ENCODE results near the gene EHF. TPM values are rescaled to one million over a fixed set of nuclear protein-coding genes. Genes with fewer than 3 reads are reported as not detected.

The EHF gene
- polyA plus RNA-seq, 1 donor (not counting 4 experiments of a cell fraction or from before 2014, with no cell fraction given), result 64.2 TPM

GRCh38 chr11:34613015-34613414 lies 7.9 kb upstream of the EHF start:
- TF ChIP-seq EZH2 (IDR thresholded peaks at IDR 0.05; ENCODE audit: low read length) (no peak), CTCF (optimal IDR thresholded peaks at IDR 0.05 in 1 of 3, IDR thresholded peaks at IDR 0.05 in 1 of 3, conservative IDR thresholded peaks at IDR 0.05 in 1 of 3; ENCODE audit: extremely low read depth in 1 of 3, insufficient read depth in 2 of 3, low read length in 3 of 3) (no peak)
- DNase-seq (ENCODE audit: low read depth, low spot score) (no peak), FAIRE-seq (no peak)
- dilution Hi-C loops (cut with MboI; ENCODE audit: extremely low pct_ligation_motif_present, low sequenced_read_pairs), result no loop called here
- Histone ChIP-seq H3K79me2 (ENCODE audit: control insufficient read depth, insufficient read depth, low read length) (no peaks in the 10 kb centered on the region), H3K9ac (ENCODE audit: control insufficient read depth, extremely low read depth, insufficient read depth, low read length) (no peak overlapping the region), H4K20me1 (ENCODE audit: control insufficient read depth, extremely low read depth, insufficient read depth, low read length) (no peaks in the 10 kb centered on the region), H3K9me1 (ENCODE audit: control insufficient read depth, extremely low read depth, insufficient read depth, low read length) (no peaks in the 10 kb centered on the region), H2AFZ (ENCODE audit: control insufficient read depth, low read length) (no peak overlapping the region), H3K27ac (ENCODE audit: control insufficient read depth, insufficient read depth, low read length) (no peak overlapping the region), H3K4me1 (ENCODE audit: control insufficient read depth, extremely low read depth, insufficient read depth, low read length) (peaks cover 15% of the 10 kb centered on the region), H3K36me3 (ENCODE audit: control insufficient read depth in 2 of 2, extremely low read depth in 1 of 2, insufficient read depth in 2 of 2, low read length in 2 of 2) (no peaks in the 10 kb centered on the region), H3K27me3 (ENCODE audit: control insufficient read depth, extremely low read depth, insufficient read depth, low read length) (no peaks in the 10 kb centered on the region), H3K4me2 (ENCODE audit: control insufficient read depth, extremely low read depth, insufficient read depth, low read depth, low read length) (no peak overlapping the region), H3K4me3 (ENCODE audit: control insufficient read depth in 2 of 3, extremely low read depth in 1 of 3, insufficient read depth in 2 of 3, low read depth in 1 of 3, low read length in 3 of 3) (no peak overlapping the region), H3K9me3 (ENCODE audit: control insufficient read depth, low read depth, low read length) (no peaks in the 10 kb centered on the region)

- no peak for FAIRE-seq
- no peak overlapping the region for H3K27ac ChIP-seq (ENCODE audit: control insufficient read depth, insufficient read depth, low read length)
- H3K9me1 ChIP-seq (ENCODE audit: control insufficient read depth, extremely low read depth, insufficient read depth, low read length), result no peaks in the 10 kb centered on the region
- H3K4me3 ChIP-seq (ENCODE audit: control insufficient read depth in 2 of 3, extremely low read depth in 1 of 3, insufficient read depth in 2 of 3, low read depth in 1 of 3, low read length in 3 of 3), result no peak overlapping the region
- TF ChIP-seq EZH2 (IDR thresholded peaks at IDR 0.05; ENCODE audit: low read length) (no peak), CTCF (optimal IDR thresholded peaks at IDR 0.05 in 1 of 3, IDR thresholded peaks at IDR 0.05 in 1 of 3, conservative IDR thresholded peaks at IDR 0.05 in 1 of 3; ENCODE audit: extremely low read depth in 1 of 3, insufficient read depth in 2 of 3, low read length in 3 of 3) (no peak)
- DNase-seq (ENCODE audit: low read depth, low spot score), result no peak
- H4K20me1 ChIP-seq (ENCODE audit: control insufficient read depth, extremely low read depth, insufficient read depth, low read length), result no peaks in the 10 kb centered on the region
- dilution Hi-C loops (cut with MboI; ENCODE audit: extremely low pct_ligation_motif_present, low sequenced_read_pairs), result no loop called here
- no peak overlapping the region for H3K9ac ChIP-seq (ENCODE audit: control insufficient read depth, extremely low read depth, insufficient read depth, low read length)
- H3K9me3 ChIP-seq (ENCODE audit: control insufficient read depth, low read depth, low read length), result no peaks in the 10 kb centered on the region
- no peaks in the 10 kb centered on the region for H3K27me3 ChIP-seq (ENCODE audit: control insufficient read depth, extremely low read depth, insufficient read depth, low read length)
- H2AFZ ChIP-seq (ENCODE audit: control insufficient read depth, low read length), result no peak overlapping the region
- no peak overlapping the region for H3K4me2 ChIP-seq (ENCODE audit: control insufficient read depth, extremely low read depth, insufficient read depth, low read depth, low read length)
- no peaks in the 10 kb centered on the region for H3K36me3 ChIP-seq (ENCODE audit: control insufficient read depth in 2 of 2, extremely low read depth in 1 of 2, insufficient read depth in 2 of 2, low read length in 2 of 2)
- H3K4me1 ChIP-seq (ENCODE audit: control insufficient read depth, extremely low read depth, insufficient read depth, low read length), result peaks cover 15% of the 10 kb centered on the region
- H3K79me2 ChIP-seq (ENCODE audit: control insufficient read depth, insufficient read depth, low read length), result no peaks in the 10 kb centered on the region
Measured at GRCh38 chr11:34613552-34614056, 7.3 kb upstream of the EHF start.

Data from keratinocyte (primary cell).